Rectal smooth muscle tissue (tissue), 1 donor: ENCODE measurements around the gene TMEM163.

ENCODE experiments used
- H3K27ac ChIP-seq: one replicate; pipeline ENCODE4 v1.7.0; 2013; ENCODE audit warnings: low read depth, low read length, inconsistent platforms
- H3K27me3 ChIP-seq: one replicate; pipeline ENCODE4 v1.7.0; 2013; ENCODE audit warnings: low read length; ENCODE audit not compliant: control insufficient read depth, insufficient read depth
- H3K36me3 ChIP-seq: one replicate; pipeline ENCODE4 v1.7.0; 2013; ENCODE audit warnings: low read length; ENCODE audit not compliant: control insufficient read depth, insufficient read depth
- H3K4me1 ChIP-seq: one replicate; pipeline ENCODE4 v1.7.0; 2013; ENCODE audit warnings: low read length; ENCODE audit not compliant: control insufficient read depth, insufficient read depth
- H3K4me3 ChIP-seq: one replicate; pipeline ENCODE4 v1.7.0; 2013; ENCODE audit warnings: low read length
- H3K9ac ChIP-seq: one replicate; pipeline ENCODE4 v1.7.0; 2013; ENCODE audit warnings: low read length

Gene TMEM163

GRCh38 chr2:134426721-134427120 lies 292.1 kb downstream of the TMEM163 start:
- Histone ChIP-seq H3K27me3 (no peaks in the 10 kb centered on the region), H3K9ac (no peak overlapping the region), H3K27ac (no peak overlapping the region), H3K4me3 (no peak overlapping the region), H3K4me1 (no peaks in the 10 kb centered on the region), H3K36me3 (peaks cover 2% of the 10 kb centered on the region)

- Histone ChIP-seq H3K9ac (no peak overlapping the region), H3K27ac (no peak overlapping the region)
Measured at GRCh38 chr2:134425724-134426496, 292.9 kb downstream of the TMEM163 start.

GRCh38 chr2:134421556-134422328 lies 297.1 kb downstream of the TMEM163 start:
- Histone ChIP-seq H3K27me3 (no peaks in the 10 kb centered on the region), H3K4me3 (no peak overlapping the region), H3K4me1 (no peaks in the 10 kb centered on the region), H3K9ac (no peak overlapping the region), H3K27ac (no peak overlapping the region), H3K36me3 (no peaks in the 10 kb centered on the region)

More at GRCh38 chr2:134425724-134426496, 292.9 kb downstream of the TMEM163 start:
- H3K27me3 ChIP-seq, result no peaks in the 10 kb centered on the region
- no peak overlapping the region for H3K4me3 ChIP-seq
- H3K4me1 ChIP-seq, result no peaks in the 10 kb centered on the region
- peaks cover 2% of the 10 kb centered on the region for H3K36me3 ChIP-seq

GRCh38 chr2:134420920-134421319 lies 297.9 kb downstream of the TMEM163 start:
- no peaks in the 10 kb centered on the region for H3K27me3 ChIP-seq
- H3K27ac ChIP-seq, result no peak overlapping the region
- H3K9ac ChIP-seq, result no peak overlapping the region
- H3K4me1 ChIP-seq, result no peaks in the 10 kb centered on the region
- H3K4me3 ChIP-seq, result no peak overlapping the region
- H3K36me3 ChIP-seq, result no peaks in the 10 kb centered on the region

GRCh38 chr2:134420259-134420658 lies 298.5 kb downstream of the TMEM163 start:
- Histone ChIP-seq H3K9ac (no peak overlapping the region), H3K27ac (no peak overlapping the region), H3K4me1 (no peaks in the 10 kb centered on the region), H3K27me3 (no peaks in the 10 kb centered on the region), H3K4me3 (no peak overlapping the region), H3K36me3 (no peaks in the 10 kb centered on the region)

- no peak overlapping the region for H3K4me3 ChIP-seq
- no peaks in the 10 kb centered on the region for H3K4me1 ChIP-seq
- no peak overlapping the region for H3K27ac ChIP-seq
- no peak overlapping the region for H3K9ac ChIP-seq
- no peaks in the 10 kb centered on the region for H3K36me3 ChIP-seq
- no peaks in the 10 kb centered on the region for H3K27me3 ChIP-seq
Measured at GRCh38 chr2:134417968-134418582, 300.7 kb downstream of the TMEM163 start.

- Histone ChIP-seq H3K27me3 (no peaks in the 10 kb centered on the region), H3K27ac (no peak overlapping the region), H3K36me3 (no peaks in the 10 kb centered on the region), H3K4me3 (no peak overlapping the region), H3K9ac (no peak overlapping the region), H3K4me1 (no peaks in the 10 kb centered on the region)
Measured at GRCh38 chr2:134416637-134417036, 302.2 kb downstream of the TMEM163 start.

- Histone ChIP-seq H3K4me1 (no peaks in the 10 kb centered on the region), H3K27me3 (no peaks in the 10 kb centered on the region), H3K36me3 (no peaks in the 10 kb centered on the region), H3K4me3 (no peak overlapping the region), H3K27ac (no peak overlapping the region), H3K9ac (no peak overlapping the region)
Measured at GRCh38 chr2:134416018-134416417, 302.8 kb downstream of the TMEM163 start.

GRCh38 chr2:134413912-134414311 lies 304.9 kb downstream of the TMEM163 start:
- Histone ChIP-seq H3K36me3 (no peaks in the 10 kb centered on the region), H3K4me3 (no peak overlapping the region), H3K9ac (no peak overlapping the region), H3K27me3 (no peaks in the 10 kb centered on the region), H3K4me1 (no peaks in the 10 kb centered on the region), H3K27ac (no peak overlapping the region)

- Histone ChIP-seq H3K9ac (no peak overlapping the region), H3K27ac (no peak overlapping the region), H3K27me3 (no peaks in the 10 kb centered on the region), H3K36me3 (no peaks in the 10 kb centered on the region), H3K4me1 (no peaks in the 10 kb centered on the region), H3K4me3 (no peak overlapping the region)
Measured at GRCh38 chr2:134413430-134413829, 305.4 kb downstream of the TMEM163 start.

- Histone ChIP-seq H3K27me3 (no peaks in the 10 kb centered on the region), H3K9ac (no peak overlapping the region), H3K27ac (no peak overlapping the region), H3K4me1 (no peaks in the 10 kb centered on the region), H3K36me3 (no peaks in the 10 kb centered on the region), H3K4me3 (no peak overlapping the region)
Measured at GRCh38 chr2:134412639-134412999, 306.2 kb downstream of the TMEM163 start.

GRCh38 chr2:134411828-134412638 lies 306.8 kb downstream of the TMEM163 start:
- Histone ChIP-seq H3K4me1 (no peaks in the 10 kb centered on the region), H3K4me3 (no peak overlapping the region), H3K27me3 (no peaks in the 10 kb centered on the region), H3K36me3 (peaks cover 2% of the 10 kb centered on the region), H3K27ac (no peak overlapping the region), H3K9ac (no peak overlapping the region)
